OCI-LY7 (cell line): ENCODE results near the gene EIF2B1. TPM values are rescaled to one million over a fixed set of nuclear protein-coding genes. Genes with fewer than 3 reads are reported as not detected.

Experiments used
- BruUV-seq: library from RNA; stranded (reverse); fragments of 400-500 nt; replicated peaks from 2 replicates; lab custom pipeline; 2021; lab: Mats Ljungman, UMichigan
- CTCF ChIA-PET: fragments of 300-600 bp; sonication (Branson Sonifier 250); formaldehyde crosslinking; loops from one replicate; lab custom pipeline; 2022; ENCODE audit warnings: antibody characterized with exemption; ENCODE audit not compliant: unreplicated experiment; lab: Charles Lee
- POLR2A ChIA-PET: fragments of 300-600 bp; sonication (Branson Sonifier 250); formaldehyde crosslinking; loops from one replicate; lab custom pipeline; 2022; ENCODE audit warnings: antibody characterized with exemption; lab: Charles Lee
- DNase-seq: peaks from one replicate; pipeline ENCODE4 v3.0.0-alpha.2; 2015; ENCODE audit warnings: low spot score
- H2AFZ ChIP-seq: fragments of 200-600 bp; sonication (generic), shearing (Covaris generic); 2 replicates; pipeline ENCODE4 v1.6.1; 2014; ENCODE audit warnings: mild to moderate bottlenecking, antibody characterized with exemption, low read length, moderate library complexity
- H3K27ac ChIP-seq: fragments of 200-600 bp; sonication (generic); 2 replicates; pipeline ENCODE4 v1.5.1; 2014; ENCODE audit warnings: mixed run types, low read depth, mild to moderate bottlenecking, moderate library complexity, low read length, inconsistent platforms; ENCODE audit not compliant: poor library complexity, severe bottlenecking
- H3K36me3 ChIP-seq: fragments of 200-600 bp; sonication (generic); 2 replicates; pipeline ENCODE4 v1.6.1; 2014; ENCODE audit warnings: mild to moderate bottlenecking, antibody characterized with exemption, low read length, moderate library complexity, mixed read lengths; ENCODE audit not compliant: insufficient read depth
- H3K4me1 ChIP-seq: fragments of 200-600 bp; sonication (generic); 2 replicates; pipeline ENCODE4 v1.5.1; 2014; ENCODE audit warnings: mild to moderate bottlenecking, low read length; ENCODE audit not compliant: insufficient read depth, poor library complexity, severe bottlenecking
- H3K4me2 ChIP-seq: fragments of 200-600 bp; sonication (generic); 2 replicates; pipeline ENCODE4 v1.6.1; 2014; ENCODE audit warnings: mild to moderate bottlenecking, low read length
- H3K4me3 ChIP-seq: fragments of 200-600 bp; sonication (generic); 2 replicates; pipeline ENCODE4 v1.5.1; 2014; ENCODE audit warnings: mild to moderate bottlenecking, low read depth, low read length; ENCODE audit not compliant: poor library complexity, severe bottlenecking
- H3K79me2 ChIP-seq: fragments of 200-600 bp; sonication (generic); 2 replicates; pipeline ENCODE4 v1.6.1; 2016; ENCODE audit warnings: low read depth, mild to moderate bottlenecking, low read length, moderate library complexity, mixed read lengths; ENCODE audit not compliant: insufficient read depth
- H3K9me2 ChIP-seq: fragments of 200-600 bp; sonication (generic); 2 replicates; pipeline ENCODE4 v1.6.1; 2016; ENCODE audit warnings: mild to moderate bottlenecking, low read length, mixed read lengths; ENCODE audit not compliant: insufficient read depth
- H3K9me3 ChIP-seq: fragments of 200-600 bp; sonication (generic); 2 replicates; pipeline ENCODE4 v1.6.1; 2014; ENCODE audit warnings: mild to moderate bottlenecking, mixed run types, low read length, mixed read lengths
- H4K20me1 ChIP-seq: fragments of 200-600 bp; sonication (generic); 2 replicates; pipeline ENCODE4 v1.6.1; 2014; ENCODE audit warnings: mild to moderate bottlenecking, antibody characterized with exemption, low read length, moderate library complexity, mixed read lengths; ENCODE audit not compliant: insufficient read depth
- CTCF ChIP-seq: fragments of 200-600 bp; sonication (generic); conservative IDR thresholded peaks from 2 replicates; pipeline ENCODE4 v1.5.1; 2014; ENCODE audit warnings: mild to moderate bottlenecking, antibody characterized with exemption, low read length, moderate library complexity, mixed read lengths
- EZH2phosphoT487 ChIP-seq: fragments of 200-600 bp; sonication (generic); IDR thresholded peaks from 2 replicates; pipeline ENCODE4 v1.6.1; 2018; ENCODE audit warnings: low read depth, borderline replicate concordance, mild to moderate bottlenecking, mixed run types, antibody characterized with exemption, low read length, moderate library complexity, mixed read lengths
- intact Hi-C: fragments of 100-400 bp; cut with micrococcal nuclease; formaldehyde crosslinking; loops from one replicate; pipeline ENCODE4 v1.10.0; 2022; ENCODE audit not compliant: unreplicated experiment
- total RNA-seq, 2 experiments: library from RNA; depleted of rRNA in 1 of 2; stranded (reverse); fragments of >200 nt in 1 of 2; shearing (Covaris generic) in 1 of 2; gene quantifications; 2 replicates each; pipeline ENCODE4 v1.2.3, GENCODE V29; 2014 to 2022

The EIF2B1 gene
- total RNA-seq, 2 experiments from 2014 or later: 60.3 to 72.8 TPM

- Histone ChIP-seq H3K9me2 (no peaks in the 10 kb centered on the region), H3K36me3 (peaks cover 63% of the 10 kb centered on the region), H3K4me2 (peak within 1 kb of the TSS; percentile 82), H3K4me3 (peak within 1 kb of the TSS; percentile 95), H3K27ac (peak within 1 kb of the TSS; percentile 76), H2AFZ (peak within 1 kb of the TSS; percentile 96), H3K4me1 (peaks cover 36% of the 10 kb centered on the region), H4K20me1 (no peaks in the 10 kb centered on the region), H3K79me2 (peaks cover 69% of the 10 kb centered on the region), H3K9me3 (no peaks in the 10 kb centered on the region)
- BruUV-seq: TSS peak; percentile 83
- CTCF ChIA-PET: interaction anchor here (1.0 to 1.2 kb wide), 2 partner anchors 15 to 112 kb away, joined by 3 to 4 read pairs; no protein-coding TSS in a partner anchor
- TF ChIP-seq EZH2phosphoT487 (no peak), CTCF (peak; percentile 53)
- POLR2A ChIA-PET: interaction anchor here (0.6 to 1.4 kb wide), 8 partner anchors 9 to 445 kb away, joined by 3 to 7 read pairs (median 3); partner anchors contain the start of genes EIF2B1 and GTF2H3
- intact Hi-C loops: loop anchor here (1.0 to 5.0 kb wide), 3 partner anchors 31 to 331 kb away; partner anchors contain the start of genes CDK2AP1, EIF2B1 and GTF2H3
- DNase-seq: peak; percentile 92
Measured at GRCh38 chr12:123601602-123602489, 31.6 kb downstream of the EIF2B1 start, which contains the start of gene DDX55. DDX55 (plus strand) TSS chr12:123602099; CDS start chr12:123602149, 50 bp downstream.

GRCh38 chr12:123599721-123600120 is 33.8 kb downstream of the EIF2B1 start:
- POLR2A ChIA-PET: interaction anchor here (0.7 to 0.9 kb wide), 2 partner anchors 12 to 287 kb away, joined by 3 to 5 read pairs; no protein-coding TSS in a partner anchor
- Histone ChIP-seq H3K4me3 (no peak overlapping the region), H3K4me2 (no peak overlapping the region), H2AFZ (no peak overlapping the region), H3K4me1 (peaks cover 35% of the 10 kb centered on the region), H3K79me2 (peaks cover 64% of the 10 kb centered on the region), H3K9me3 (no peaks in the 10 kb centered on the region), H3K27ac (no peak overlapping the region), H3K9me2 (no peaks in the 10 kb centered on the region), H4K20me1 (no peaks in the 10 kb centered on the region), H3K36me3 (peaks cover 61% of the 10 kb centered on the region)
- intact Hi-C loops: loop anchor here (5.0 kb wide), 1 partner anchor 232 kb away; no protein-coding TSS in a partner anchor
- no peak for TF ChIP-seq CTCF
- no peak for TF ChIP-seq EZH2phosphoT487
- CTCF ChIA-PET: no interaction called here
- DNase-seq: no peak
- no TSS peak for BruUV-seq
